Neutrophil (primary cell): ENCODE results near the gene ZBTB32.

Source experiments
- H3K27ac ChIP-seq: fragments of 200-600 bp; sonication (generic); 2 replicates; pipeline ENCODE4 v1.5.1; 2016; ENCODE audit warnings: mild to moderate bottlenecking, moderate library complexity
- H3K27me3 ChIP-seq: fragments of 200-600 bp; sonication (generic); 2 replicates; pipeline ENCODE4 v1.6.0; 2016; ENCODE audit warnings: mild to moderate bottlenecking
- H3K36me3 ChIP-seq: fragments of 200-600 bp; sonication (generic); 2 replicates; pipeline ENCODE4 v1.5.1; 2017
- H3K4me1 ChIP-seq, 2 experiments: fragments of 200-600 bp in 1 of 2; sonication (generic) in 1 of 2; 1 replicate in 1 of 2; 2 replicates in 1 of 2; pipeline versions ENCODE4 v1.5.1 to v1.6.1; 2013 to 2016; ENCODE audit warnings: low read depth in 1 of 2, low read length in 1 of 2, mild to moderate bottlenecking in 1 of 2, moderate library complexity in 1 of 2; ENCODE audit not compliant: control insufficient read depth in 1 of 2, insufficient read depth in 1 of 2
- H3K4me3 ChIP-seq, 2 experiments: fragments of 200-600 bp in 1 of 2; sonication (generic) in 1 of 2; 1 replicate in 1 of 2; 2 replicates in 1 of 2; pipeline ENCODE4 v1.5.1; 2013 to 2016; ENCODE audit warnings: low read depth in 1 of 2, low read length in 1 of 2, mild to moderate bottlenecking in 1 of 2, moderate library complexity in 1 of 2
- H3K9me3 ChIP-seq: fragments of 200-600 bp; sonication (generic); 2 replicates; pipeline ENCODE4 v1.5.1; 2016
- CTCF ChIP-seq: fragments of 200-600 bp; sonication (generic); IDR thresholded peaks from 2 replicates; pipeline ENCODE4 v1.5.1; 2016; ENCODE audit warnings: antibody characterized with exemption

ZBTB32 gene

GRCh38 chr19:35731353-35731752 lies 27.0 kb downstream of the ZBTB32 start:
- TF ChIP-seq CTCF: no peak
- no peaks in the 10 kb centered on the region for H3K27me3 ChIP-seq
- no peak overlapping the region for H3K4me3 ChIP-seq

GRCh38 chr19:35731779-35732405 lies 27.5 kb downstream of the ZBTB32 start:
- Histone ChIP-seq H3K27ac (no peak overlapping the region), H3K36me3 (peaks cover 100% of the 10 kb centered on the region)

More at GRCh38 chr19:35731353-35731752, 27.0 kb downstream of the ZBTB32 start:
- H3K27ac ChIP-seq: no peak overlapping the region
- H3K9me3 ChIP-seq: no peaks in the 10 kb centered on the region
- H3K36me3 ChIP-seq: peaks cover 100% of the 10 kb centered on the region
- no peaks in the 10 kb centered on the region for H3K4me1 ChIP-seq

GRCh38 chr19:35732540-35733179 lies 28.3 kb downstream of the ZBTB32 start:
- no peak for TF ChIP-seq CTCF
- Histone ChIP-seq H3K4me3 (no peak overlapping the region), H3K36me3 (peaks cover 100% of the 10 kb centered on the region), H3K27me3 (no peaks in the 10 kb centered on the region), H3K9me3 (no peaks in the 10 kb centered on the region), H3K27ac (no peak overlapping the region), H3K4me1 (no peaks in the 10 kb centered on the region)

More at GRCh38 chr19:35731779-35732405, 27.5 kb downstream of the ZBTB32 start:
- no peak overlapping the region for H3K4me3 ChIP-seq
- no peaks in the 10 kb centered on the region for H3K9me3 ChIP-seq
- H3K27me3 ChIP-seq: no peaks in the 10 kb centered on the region
- no peak for TF ChIP-seq CTCF
- no peaks in the 10 kb centered on the region for H3K4me1 ChIP-seq

GRCh38 chr19:35733180-35734125 lies 29.1 kb downstream of the ZBTB32 start:
- Histone ChIP-seq H3K9me3 (no peaks in the 10 kb centered on the region), H3K27ac (no peak overlapping the region), H3K4me1 (no peaks in the 10 kb centered on the region), H3K27me3 (no peaks in the 10 kb centered on the region), H3K36me3 (peaks cover 100% of the 10 kb centered on the region), H3K4me3 (no peak overlapping the region)
- no peak for TF ChIP-seq CTCF

GRCh38 chr19:35734273-35734672 lies 29.9 kb downstream of the ZBTB32 start:
- Histone ChIP-seq H3K4me1 (peaks cover 0 to under 1% of the 10 kb centered on the region in 2 experiments), H3K4me3 (no peak overlapping the region), H3K27ac (no peak overlapping the region), H3K36me3 (peaks cover 100% of the 10 kb centered on the region), H3K27me3 (no peaks in the 10 kb centered on the region), H3K9me3 (no peaks in the 10 kb centered on the region)
- no peak for TF ChIP-seq CTCF
